GM19468 (cell line): ENCODE data around the gene ESYT3.

ENCODE experiments used
- ATAC-seq: cut with Tn5 transposase; IDR thresholded peaks from one replicate; pipeline ENCODE4 v1.9.1; 2021; ENCODE audit warnings: mild to moderate bottlenecking, moderate library complexity, moderate number of reproducible peaks; ENCODE audit not compliant: unreplicated experiment; ENCODE audit errors: extremely low read depth

ESYT3 gene

GRCh38 chr3:138459619-138460535 is 25.5 kb downstream of the ESYT3 start:
- ATAC-seq, result no peak

- no peak for ATAC-seq
Measured at GRCh38 chr3:138460536-138461205, 26.3 kb downstream of the ESYT3 start.

- no peak for ATAC-seq
Measured at GRCh38 chr3:138461246-138461645, 26.8 kb downstream of the ESYT3 start.

GRCh38 chr3:138461896-138462295 is 27.5 kb downstream of the ESYT3 start:
- no peak for ATAC-seq

- ATAC-seq, result no peak
Measured at GRCh38 chr3:138463724-138464490, 29.5 kb downstream of the ESYT3 start.

- ATAC-seq, result no peak
Measured at GRCh38 chr3:138464491-138464860, 30.1 kb downstream of the ESYT3 start.

- ATAC-seq, result no peak
Measured at GRCh38 chr3:138465451-138465850, 31.0 kb downstream of the ESYT3 start.

- no peak for ATAC-seq
Measured at GRCh38 chr3:138465925-138466324, 31.5 kb downstream of the ESYT3 start.

- ATAC-seq, result no peak
Measured at GRCh38 chr3:138467931-138468330, 33.5 kb downstream of the ESYT3 start.

- ATAC-seq, result no peak
Measured at GRCh38 chr3:138468451-138468850, 34.0 kb downstream of the ESYT3 start.

GRCh38 chr3:138468886-138469285 is 34.5 kb downstream of the ESYT3 start:
- ATAC-seq, result no peak

GRCh38 chr3:138469874-138470273 is 35.5 kb downstream of the ESYT3 start:
- ATAC-seq, result no peak

- ATAC-seq, result no peak
Measured at GRCh38 chr3:138470687-138471086, 36.3 kb downstream of the ESYT3 start.

- ATAC-seq, result no peak
Measured at GRCh38 chr3:138471481-138471880, 37.1 kb downstream of the ESYT3 start.

GRCh38 chr3:138472141-138472825 is 37.9 kb downstream of the ESYT3 start:
- ATAC-seq, result no peak

- no peak for ATAC-seq
Measured at GRCh38 chr3:138473391-138473790, 39.0 kb downstream of the ESYT3 start.

GRCh38 chr3:138474163-138474562 is 39.7 kb downstream of the ESYT3 start:
- no peak for ATAC-seq

- ATAC-seq, result no peak
Measured at GRCh38 chr3:138476526-138476925, 42.1 kb downstream of the ESYT3 start.

GRCh38 chr3:138477120-138477519 is 42.7 kb downstream of the ESYT3 start:
- no peak for ATAC-seq

GRCh38 chr3:138477801-138478200 is 43.4 kb downstream of the ESYT3 start:
- ATAC-seq, result no peak
